OCI-LY1 (cell line): Measurements from ENCODE around the gene A2M.

ENCODE experiments used
- H2AFZ ChIP-seq: fragments of 200-600 bp; sonication (generic), shearing (Covaris generic); 2 replicates; pipeline ENCODE4 v1.6.0; 2014; ENCODE audit warnings: antibody characterized with exemption, mild to moderate bottlenecking, low read length
- H3F3A ChIP-seq: fragments of 200-600 bp; sonication (generic), shearing (Covaris generic); 2 replicates; pipeline ENCODE4 v1.6.0; 2014; ENCODE audit warnings: mild to moderate bottlenecking, antibody characterized with exemption, low read length, moderate library complexity; ENCODE audit not compliant: insufficient read depth
- H3K27ac ChIP-seq: fragments of 200-600 bp; sonication (generic); 2 replicates; pipeline ENCODE4 v1.5.1; 2014; ENCODE audit warnings: low read length, mixed run types, mild to moderate bottlenecking, low read depth; ENCODE audit not compliant: poor library complexity, severe bottlenecking
- H3K27me3 ChIP-seq: fragments of 200-600 bp; sonication (generic); 2 replicates; pipeline ENCODE4 v1.6.0; 2014; ENCODE audit warnings: antibody characterized with exemption, mild to moderate bottlenecking, low read length, moderate library complexity; ENCODE audit not compliant: insufficient read depth
- H3K36me3 ChIP-seq: fragments of 200-600 bp; sonication (generic); 2 replicates; pipeline ENCODE4 v1.6.1; 2014; ENCODE audit warnings: mild to moderate bottlenecking, antibody characterized with exemption, low read length, moderate library complexity, mixed read lengths; ENCODE audit not compliant: insufficient read depth
- H3K4me1 ChIP-seq: fragments of 200-600 bp; sonication (generic); 2 replicates; pipeline ENCODE4 v1.5.1; 2014; ENCODE audit warnings: mild to moderate bottlenecking, low read length, moderate library complexity; ENCODE audit not compliant: insufficient read depth, severe bottlenecking
- H3K4me2 ChIP-seq: fragments of 200-600 bp; sonication (generic), shearing (Covaris generic); 2 replicates; pipeline ENCODE4 v1.6.1; 2014; ENCODE audit warnings: low read length
- H3K4me3 ChIP-seq: fragments of 200-600 bp; sonication (generic); 2 replicates; pipeline ENCODE4 v1.5.1; 2014; ENCODE audit warnings: low read length, low read depth, mild to moderate bottlenecking, mixed read lengths; ENCODE audit not compliant: poor library complexity, severe bottlenecking
- H3K79me2 ChIP-seq: fragments of 200-600 bp; shearing (Covaris generic); 2 replicates; pipeline ENCODE4 v1.6.1; 2016; ENCODE audit warnings: mixed run types, low read length, mixed read lengths; ENCODE audit not compliant: insufficient read depth
- H3K9ac ChIP-seq: fragments of 200-600 bp; sonication (generic), shearing (Covaris generic); 2 replicates; pipeline ENCODE4 v1.6.1; 2014; ENCODE audit warnings: mild to moderate bottlenecking, low read length, mixed read lengths
- H3K9me2 ChIP-seq: fragments of 200-600 bp; sonication (generic), shearing (Covaris generic); 2 replicates; pipeline ENCODE4 v1.6.1; 2014; ENCODE audit warnings: low read depth, mild to moderate bottlenecking, low read length, mixed read lengths
- H3K9me3 ChIP-seq: fragments of 200-600 bp; shearing (Covaris generic); 2 replicates; pipeline ENCODE4 v1.6.1; 2014; ENCODE audit warnings: low read length, mixed read lengths
- H4K20me1 ChIP-seq: fragments of 200-600 bp; sonication (generic), shearing (Covaris generic); 2 replicates; pipeline ENCODE4 v1.6.0; 2016; ENCODE audit warnings: mild to moderate bottlenecking, low read length; ENCODE audit not compliant: insufficient read depth
- EZH2 ChIP-seq: fragments of 200-600 bp; sonication (generic), shearing (Covaris generic); IDR thresholded peaks from 2 replicates; pipeline ENCODE4 v1.8.0; 2017; ENCODE audit warnings: borderline replicate concordance, mixed run types, mild to moderate bottlenecking, antibody characterized with exemption, low read length, moderate library complexity, mixed read lengths
- TF ChIP-seq, protein P1 (sequence below): fragments of 200-600 bp; sonication (generic), shearing (Covaris generic); IDR thresholded peaks from 2 replicates; pipeline ENCODE4 v1.5.1; 2017; ENCODE audit warnings: mild to moderate bottlenecking, antibody characterized with exemption, low read length, moderate library complexity, mixed read lengths

Gene A2M

DNA sequence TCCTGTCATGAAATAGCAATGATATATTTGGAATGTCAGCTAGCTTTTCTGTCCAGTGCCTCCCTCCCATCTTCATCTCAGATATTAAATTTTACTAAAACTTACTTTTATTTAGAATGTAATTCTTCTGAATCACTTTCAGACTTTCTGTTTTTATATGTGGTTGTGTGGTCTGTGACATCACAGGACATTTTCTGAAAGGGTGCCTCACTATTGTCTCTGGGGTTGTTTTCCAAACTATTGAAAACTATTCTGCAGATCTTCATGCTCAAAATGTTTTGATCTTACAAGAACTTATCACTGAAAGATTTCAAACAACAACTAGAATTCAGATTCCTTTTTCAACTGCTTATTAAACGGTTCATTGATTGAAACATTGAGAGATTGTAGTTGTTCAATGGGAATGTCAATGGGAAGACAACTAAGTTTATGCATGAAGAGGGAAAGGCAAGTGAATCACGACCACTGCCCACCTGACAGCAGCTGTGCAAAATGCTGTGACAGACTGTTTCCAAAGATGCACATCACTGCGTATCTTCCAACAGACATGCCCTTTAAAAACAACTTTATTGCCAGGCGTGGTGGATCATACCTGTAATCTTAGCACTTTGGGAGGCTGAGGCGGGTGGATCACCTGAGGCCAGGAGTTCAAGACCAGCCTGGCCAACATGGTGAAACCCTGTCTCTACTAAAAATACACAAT lies 75.1 kb downstream of the A2M start:
- no peaks in the 10 kb centered on the region for H3K9me2 ChIP-seq
- H3K4me1 ChIP-seq: no peaks in the 10 kb centered on the region
- no peak overlapping the region for H3K9ac ChIP-seq
- H3K4me2 ChIP-seq: no peak overlapping the region
- no peaks in the 10 kb centered on the region for H4K20me1 ChIP-seq
- no peak overlapping the region for H3K4me3 ChIP-seq
- H3K27ac ChIP-seq: no peak overlapping the region
- no peaks in the 10 kb centered on the region for H3K9me3 ChIP-seq
- no peaks in the 10 kb centered on the region for H3K27me3 ChIP-seq
- H3F3A ChIP-seq: no peaks in the 10 kb centered on the region
- no peaks in the 10 kb centered on the region for H3K79me2 ChIP-seq
- TF ChIP-seq, protein P1, sequence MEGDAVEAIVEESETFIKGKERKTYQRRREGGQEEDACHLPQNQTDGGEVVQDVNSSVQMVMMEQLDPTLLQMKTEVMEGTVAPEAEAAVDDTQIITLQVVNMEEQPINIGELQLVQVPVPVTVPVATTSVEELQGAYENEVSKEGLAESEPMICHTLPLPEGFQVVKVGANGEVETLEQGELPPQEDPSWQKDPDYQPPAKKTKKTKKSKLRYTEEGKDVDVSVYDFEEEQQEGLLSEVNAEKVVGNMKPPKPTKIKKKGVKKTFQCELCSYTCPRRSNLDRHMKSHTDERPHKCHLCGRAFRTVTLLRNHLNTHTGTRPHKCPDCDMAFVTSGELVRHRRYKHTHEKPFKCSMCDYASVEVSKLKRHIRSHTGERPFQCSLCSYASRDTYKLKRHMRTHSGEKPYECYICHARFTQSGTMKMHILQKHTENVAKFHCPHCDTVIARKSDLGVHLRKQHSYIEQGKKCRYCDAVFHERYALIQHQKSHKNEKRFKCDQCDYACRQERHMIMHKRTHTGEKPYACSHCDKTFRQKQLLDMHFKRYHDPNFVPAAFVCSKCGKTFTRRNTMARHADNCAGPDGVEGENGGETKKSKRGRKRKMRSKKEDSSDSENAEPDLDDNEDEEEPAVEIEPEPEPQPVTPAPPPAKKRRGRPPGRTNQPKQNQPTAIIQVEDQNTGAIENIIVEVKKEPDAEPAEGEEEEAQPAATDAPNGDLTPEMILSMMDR: no peak
- H2AFZ ChIP-seq: no peak overlapping the region
- no peaks in the 10 kb centered on the region for H3K36me3 ChIP-seq

DNA sequence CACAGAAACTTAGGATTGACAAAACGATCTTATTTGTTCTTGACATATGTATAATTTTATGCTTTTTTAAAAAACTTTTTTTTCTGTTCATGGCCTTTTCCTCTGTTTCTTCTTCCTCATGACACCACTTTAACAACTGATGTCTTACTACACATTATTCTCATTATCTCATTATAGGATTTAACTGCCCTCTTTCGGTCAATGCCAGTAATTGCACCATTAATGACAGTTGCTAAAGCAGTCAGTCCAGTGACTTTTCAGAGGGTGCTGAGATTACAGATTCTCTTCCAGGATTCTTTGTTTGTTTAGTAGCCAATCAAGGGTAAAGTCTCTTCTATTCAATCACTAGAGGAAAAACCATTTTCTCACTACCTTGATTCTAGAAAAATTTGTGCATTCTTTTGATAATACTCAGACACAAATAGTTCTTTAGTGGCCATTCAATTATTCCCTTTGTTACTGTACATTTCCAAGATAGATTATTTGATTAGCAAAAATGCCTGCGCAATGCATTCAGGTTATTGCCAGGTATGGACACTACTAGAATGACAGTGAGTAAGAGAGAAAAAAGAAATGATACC lies 76.2 kb downstream of the A2M start:
- Histone ChIP-seq H3K9me2 (no peaks in the 10 kb centered on the region), H3K4me2 (no peak overlapping the region), H3K27me3 (no peaks in the 10 kb centered on the region), H3K4me1 (no peaks in the 10 kb centered on the region), H3K79me2 (no peaks in the 10 kb centered on the region), H3K36me3 (no peaks in the 10 kb centered on the region), H3K27ac (no peak overlapping the region), H2AFZ (no peak overlapping the region), H3K9me3 (no peaks in the 10 kb centered on the region), H3K9ac (no peak overlapping the region), H3K4me3 (no peak overlapping the region), H3F3A (no peaks in the 10 kb centered on the region), H4K20me1 (no peaks in the 10 kb centered on the region)
- TF ChIP-seq, protein P1: peak; percentile 84
- no peak for TF ChIP-seq EZH2

DNA sequence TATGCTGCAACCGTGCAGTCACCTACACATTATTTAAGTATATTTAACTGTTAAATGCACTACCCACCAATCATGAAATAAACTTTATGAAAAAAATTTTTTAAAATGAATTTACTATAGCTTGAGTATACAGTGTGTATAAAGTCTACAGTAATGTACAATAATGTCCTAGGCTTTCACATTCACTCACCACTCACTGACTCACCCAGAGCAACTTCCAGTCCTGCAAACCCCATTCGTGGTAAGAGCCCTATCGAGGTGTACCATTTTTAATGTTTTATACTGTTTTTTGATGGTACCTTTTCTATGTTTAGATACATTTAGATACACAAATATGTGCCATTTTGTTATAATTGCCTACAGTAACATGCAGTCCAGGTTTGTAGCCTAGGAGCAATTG lies 78.3 kb downstream of the A2M start:
- TF ChIP-seq EZH2: no peak
- TF ChIP-seq, protein P1: no peak
- Histone ChIP-seq H3K9me3 (no peaks in the 10 kb centered on the region), H3K79me2 (no peaks in the 10 kb centered on the region), H3K27ac (no peak overlapping the region), H3K36me3 (no peaks in the 10 kb centered on the region), H3K4me1 (no peaks in the 10 kb centered on the region), H3K4me2 (no peak overlapping the region), H3F3A (no peaks in the 10 kb centered on the region), H3K4me3 (no peak overlapping the region), H2AFZ (no peak overlapping the region), H3K27me3 (no peaks in the 10 kb centered on the region), H3K9ac (no peak overlapping the region), H4K20me1 (no peaks in the 10 kb centered on the region), H3K9me2 (no peaks in the 10 kb centered on the region)
